AG09309 (cell line): ENCODE measurements around the gene DLG2.

Experiments used
- DNase-seq: peaks from one replicate; pipeline ENCODE4 v3.0.0-alpha.2; 2010; ENCODE audit warnings: low read depth
- H3K4me3 ChIP-seq: 2 replicates; pipeline ENCODE4 v1.5.1; 2011; ENCODE audit warnings: mild to moderate bottlenecking, low read depth, low read length, moderate library complexity; ENCODE audit not compliant: control insufficient read depth
- TF ChIP-seq, protein P1 (sequence below): IDR thresholded peaks from 2 replicates; pipeline ENCODE4 v1.5.1; 2011; ENCODE audit warnings: mild to moderate bottlenecking, low read depth, low read length, inconsistent platforms; ENCODE audit not compliant: insufficient read depth, control insufficient read depth; ENCODE audit errors: missing control alignments

The DLG2 gene

DNA sequence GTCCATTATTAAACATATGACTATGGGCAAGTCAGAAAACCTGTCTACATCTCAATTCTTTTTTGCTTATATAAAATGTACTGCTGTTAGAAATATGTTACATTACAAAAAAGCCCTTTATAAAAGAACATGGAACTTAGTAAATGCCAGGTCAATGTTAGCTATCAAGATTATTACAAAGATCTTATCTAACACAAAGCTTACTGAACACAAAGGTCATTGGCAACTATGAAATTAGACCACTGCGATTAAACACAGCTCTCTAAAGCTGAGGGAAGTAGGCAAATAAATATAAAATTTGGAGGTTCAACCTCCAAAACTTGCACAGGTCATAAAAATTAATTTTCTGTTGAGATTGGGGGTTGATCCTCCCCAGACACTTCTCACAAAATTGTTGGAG lies 1648.2 kb downstream of the DLG2 start:
- no peak overlapping the region for H3K4me3 ChIP-seq
- TF ChIP-seq, protein P1, sequence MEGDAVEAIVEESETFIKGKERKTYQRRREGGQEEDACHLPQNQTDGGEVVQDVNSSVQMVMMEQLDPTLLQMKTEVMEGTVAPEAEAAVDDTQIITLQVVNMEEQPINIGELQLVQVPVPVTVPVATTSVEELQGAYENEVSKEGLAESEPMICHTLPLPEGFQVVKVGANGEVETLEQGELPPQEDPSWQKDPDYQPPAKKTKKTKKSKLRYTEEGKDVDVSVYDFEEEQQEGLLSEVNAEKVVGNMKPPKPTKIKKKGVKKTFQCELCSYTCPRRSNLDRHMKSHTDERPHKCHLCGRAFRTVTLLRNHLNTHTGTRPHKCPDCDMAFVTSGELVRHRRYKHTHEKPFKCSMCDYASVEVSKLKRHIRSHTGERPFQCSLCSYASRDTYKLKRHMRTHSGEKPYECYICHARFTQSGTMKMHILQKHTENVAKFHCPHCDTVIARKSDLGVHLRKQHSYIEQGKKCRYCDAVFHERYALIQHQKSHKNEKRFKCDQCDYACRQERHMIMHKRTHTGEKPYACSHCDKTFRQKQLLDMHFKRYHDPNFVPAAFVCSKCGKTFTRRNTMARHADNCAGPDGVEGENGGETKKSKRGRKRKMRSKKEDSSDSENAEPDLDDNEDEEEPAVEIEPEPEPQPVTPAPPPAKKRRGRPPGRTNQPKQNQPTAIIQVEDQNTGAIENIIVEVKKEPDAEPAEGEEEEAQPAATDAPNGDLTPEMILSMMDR = no peak
- no peak for DNase-seq

DNA sequence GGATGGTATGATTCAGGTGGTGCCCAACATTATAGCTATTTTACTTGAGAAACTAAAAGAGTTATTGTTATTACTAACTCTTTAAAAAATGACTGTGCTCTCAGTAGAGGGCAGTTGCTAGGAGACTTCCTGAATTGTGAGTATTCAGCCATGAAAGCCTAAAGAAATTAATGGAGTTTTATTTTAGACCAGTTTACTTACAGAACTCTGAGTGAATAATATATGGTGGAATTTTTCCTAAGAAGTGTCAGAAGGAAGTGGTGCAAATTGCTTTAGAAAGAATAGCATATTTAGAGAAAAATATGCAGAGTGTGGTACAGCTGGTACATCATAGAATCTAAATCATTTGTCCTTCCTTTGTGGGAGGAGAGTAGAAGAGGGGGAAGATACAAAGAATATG lies 1651.1 kb downstream of the DLG2 start:
- DNase-seq = no peak
- TF ChIP-seq, protein P1 = no peak
- no peak overlapping the region for H3K4me3 ChIP-seq

DNA sequence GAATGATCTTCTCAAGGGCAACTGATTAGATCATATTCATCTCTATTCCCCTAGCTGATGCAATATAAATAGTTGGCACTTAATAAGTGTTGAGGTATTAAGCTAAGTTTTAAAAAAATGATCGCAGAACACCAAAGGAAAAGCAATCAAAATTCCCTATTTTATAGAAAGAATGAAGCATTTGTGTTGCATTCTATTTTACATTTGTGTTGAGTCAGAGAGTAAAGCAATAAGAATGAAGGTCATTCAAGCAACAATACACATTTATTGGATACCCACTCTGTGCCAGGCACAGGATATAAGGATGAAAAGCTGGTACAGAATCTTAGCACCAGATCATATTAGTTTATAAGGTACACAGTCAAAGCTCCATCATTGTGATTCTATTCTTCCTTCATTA lies 1654.6 kb downstream of the DLG2 start:
- no peak for DNase-seq
- TF ChIP-seq, protein P1 = no peak
- H3K4me3 ChIP-seq = no peak overlapping the region

DNA sequence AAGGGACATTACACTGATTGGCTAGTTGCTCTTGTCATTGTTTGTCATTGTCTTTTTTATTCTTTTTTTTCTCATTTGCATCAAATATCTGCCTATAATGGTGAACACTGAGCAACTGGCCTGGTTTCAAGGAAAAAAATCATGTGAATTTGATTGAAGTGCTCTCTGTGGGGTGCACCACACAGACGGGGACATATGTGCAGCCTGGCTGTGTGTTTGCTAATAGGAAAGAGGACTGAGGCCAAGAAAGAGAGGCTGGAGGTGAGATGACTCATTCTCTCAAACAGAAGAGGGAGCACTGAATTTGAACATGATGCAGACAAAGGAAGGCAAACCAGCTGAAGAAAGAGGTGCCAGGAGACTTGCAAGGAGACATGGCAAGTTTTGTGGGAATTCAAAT lies 1656.1 kb downstream of the DLG2 start:
- no peak for DNase-seq
- TF ChIP-seq, protein P1 = no peak
- no peak overlapping the region for H3K4me3 ChIP-seq

DNA sequence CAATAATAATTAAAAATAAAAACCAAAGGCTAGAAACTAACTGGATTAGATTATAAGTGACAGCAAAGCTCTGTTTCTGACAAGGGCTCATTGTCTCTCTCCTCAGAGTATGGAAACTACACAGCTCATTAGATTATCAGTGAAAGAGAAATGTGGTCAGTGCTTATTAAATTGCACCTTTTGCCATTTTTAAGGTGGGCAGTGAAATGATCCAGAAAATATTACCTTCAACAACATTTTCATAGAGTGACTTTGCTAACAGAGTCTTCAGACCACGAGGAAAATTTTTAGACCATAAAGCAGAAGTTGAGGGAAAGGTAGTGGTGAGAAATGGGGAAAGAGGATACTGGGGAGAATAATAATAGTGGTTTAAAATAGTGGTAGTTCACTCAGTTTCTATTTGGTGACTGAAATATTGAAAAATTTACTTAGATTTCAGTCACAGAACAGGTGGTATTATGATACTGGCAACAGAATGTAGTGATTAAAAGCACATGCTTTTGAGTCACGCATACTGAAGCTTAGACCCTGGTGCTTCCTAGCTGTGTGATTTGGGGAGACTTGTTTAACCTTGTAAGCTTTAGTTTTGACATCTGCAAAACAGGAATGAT lies 1657.0 kb downstream of the DLG2 start:
- TF ChIP-seq, protein P1 = no peak
- DNase-seq = no peak
- no peak overlapping the region for H3K4me3 ChIP-seq

DNA sequence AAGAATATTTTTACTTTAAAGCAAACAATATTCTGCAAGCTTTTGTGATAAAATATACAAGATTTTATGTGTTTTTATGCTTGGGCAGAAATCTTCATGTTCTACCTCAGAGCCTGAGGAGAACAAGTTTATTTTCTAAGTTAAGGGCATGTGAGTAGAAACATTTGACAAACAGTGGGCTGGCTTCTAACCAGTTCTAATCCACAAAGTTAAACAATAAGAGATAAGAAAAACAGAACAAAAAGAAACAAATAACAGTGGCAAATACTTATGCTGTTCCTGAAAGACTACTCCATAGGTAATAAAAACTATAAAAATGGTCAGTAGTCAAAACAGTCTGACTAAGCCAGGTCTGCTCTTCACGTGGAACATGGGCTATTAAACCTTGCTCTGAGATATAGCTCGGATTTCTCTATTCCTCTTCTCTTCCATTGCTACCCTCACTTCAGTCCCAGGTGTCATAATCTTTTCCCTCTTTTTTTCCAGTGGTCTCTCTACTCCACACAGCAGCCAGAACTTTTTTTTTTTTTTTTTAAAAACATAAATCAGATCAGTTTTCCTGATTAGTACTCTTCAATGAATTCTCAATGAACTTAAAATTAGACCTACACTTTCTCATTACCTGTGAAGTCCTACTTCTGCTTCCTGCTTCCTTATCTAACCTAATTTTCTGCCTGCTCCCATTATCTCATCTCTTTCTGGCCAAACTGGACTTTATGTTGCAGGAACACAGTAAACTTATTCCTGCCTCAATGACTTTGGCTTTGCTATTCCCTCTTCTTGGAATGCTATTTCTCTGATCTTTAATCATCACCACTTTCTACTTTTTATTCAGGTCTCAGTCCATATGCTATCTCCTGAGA lies 1669.9 kb downstream of the DLG2 start:
- TF ChIP-seq, protein P1 = no peak
- no peak for DNase-seq
- H3K4me3 ChIP-seq = no peak overlapping the region
